Hair follicle dermal papilla cell (primary cell): ENCODE measurements around the gene PMM2. TPM values are rescaled to one million over a fixed set of nuclear protein-coding genes. Genes with fewer than 3 reads are reported as not detected.

Experiments
- total RNA-seq: library from RNA; depleted of rRNA; stranded (reverse); fragments of >200 nt; gene quantifications from 2 replicates; pipeline ENCODE4 v1.2.3, GENCODE V29; 2012

PMM2 gene
- 42.4 and 53.4 TPM in 2 replicates for total RNA-seq

DNA sequence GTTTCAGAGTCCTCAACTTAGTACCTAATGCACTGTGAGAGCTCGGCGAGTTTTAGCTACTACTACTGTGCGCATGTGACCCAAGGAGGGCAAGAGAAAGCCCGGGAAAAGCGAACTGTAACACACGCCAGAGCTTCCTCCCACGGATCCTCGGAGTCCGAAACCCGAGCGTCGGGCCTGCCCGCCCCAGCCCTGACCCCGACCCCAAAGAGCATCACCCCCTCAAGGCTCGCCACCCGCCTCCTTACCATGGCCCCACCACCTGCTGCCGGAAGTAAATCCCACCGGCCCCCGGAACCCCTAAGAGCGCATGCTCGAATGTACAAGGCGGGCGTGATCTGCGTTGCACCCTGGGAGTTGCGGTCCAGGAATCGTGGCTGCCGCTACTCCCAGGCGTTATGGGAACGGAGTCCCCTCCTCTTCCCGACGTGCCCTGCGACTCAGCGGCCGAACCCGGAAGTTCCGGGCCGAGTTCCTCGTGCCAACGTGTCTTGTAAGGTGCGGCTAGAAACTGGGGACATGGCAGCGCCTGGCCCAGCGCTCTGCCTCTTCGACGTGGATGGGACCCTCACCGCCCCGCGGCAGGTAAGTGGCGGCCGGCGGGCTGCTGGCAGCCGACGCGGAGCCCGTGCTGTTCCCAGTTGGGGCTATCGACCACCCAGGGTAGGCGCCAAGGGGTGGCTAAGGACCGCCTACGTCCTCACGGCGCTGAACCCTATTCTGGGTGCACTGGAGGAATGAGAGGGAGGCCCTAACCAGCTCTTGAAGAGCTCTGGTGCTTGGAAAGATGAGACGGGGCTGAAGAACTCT, at the start of gene PMM2, which contains the start of gene TMEM186:
Gene PMM2, plus strand, starts transcription at position 476 of the 810 bp plus-strand sequence. Its CDS starts 44 bp downstream, at position 520.
Gene TMEM186, minus strand, starts transcription at position 276 of the 810 bp plus-strand sequence. Its CDS starts 25 bp downstream, at position 251.

DNA sequence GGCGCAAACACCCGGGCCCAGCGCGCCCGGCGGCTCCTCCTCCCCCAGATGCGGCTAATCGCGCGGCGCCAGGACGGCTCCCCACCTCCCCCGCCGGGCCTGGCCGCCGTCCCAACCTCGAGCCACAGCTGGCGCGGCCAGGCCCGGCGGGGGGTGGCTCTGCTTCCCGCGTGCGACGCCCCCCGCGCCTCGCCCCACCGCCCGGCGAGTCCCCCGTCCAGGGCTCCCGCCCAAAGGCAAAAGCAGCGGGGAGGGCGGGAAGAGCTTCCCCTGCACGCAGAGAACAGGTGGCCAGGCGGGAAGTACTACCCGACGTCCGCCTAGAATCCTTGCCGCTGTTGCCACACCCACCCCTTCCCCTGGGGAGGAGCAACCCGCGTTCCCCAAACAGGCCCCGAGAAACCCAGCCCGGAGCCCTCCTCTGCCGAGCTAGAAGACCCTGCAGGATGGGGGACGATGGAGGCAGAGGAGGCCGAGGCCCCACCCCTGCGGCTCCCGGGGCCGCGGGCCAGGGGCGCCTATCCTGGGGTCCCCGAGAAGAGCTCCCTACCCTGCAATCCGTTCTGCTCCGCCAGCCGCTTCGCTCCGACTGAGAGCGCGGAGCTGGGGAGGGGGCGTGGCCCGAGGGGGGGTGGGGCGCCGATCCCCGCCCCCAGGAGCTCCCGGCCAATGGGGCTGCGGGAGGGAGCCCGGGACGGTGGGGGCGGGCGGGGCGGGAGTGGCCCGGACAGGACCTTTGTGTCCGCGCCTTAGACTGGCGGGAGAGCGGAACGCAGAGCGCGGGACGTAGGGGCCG, 71.0 kb downstream of the PMM2 start, which contains the start of gene CARHSP1:
Gene CARHSP1, minus strand, starts transcription at position 591 of the 796 bp plus-strand sequence. CDS start 9,678 bp downstream, outside the sequence.

DNA sequence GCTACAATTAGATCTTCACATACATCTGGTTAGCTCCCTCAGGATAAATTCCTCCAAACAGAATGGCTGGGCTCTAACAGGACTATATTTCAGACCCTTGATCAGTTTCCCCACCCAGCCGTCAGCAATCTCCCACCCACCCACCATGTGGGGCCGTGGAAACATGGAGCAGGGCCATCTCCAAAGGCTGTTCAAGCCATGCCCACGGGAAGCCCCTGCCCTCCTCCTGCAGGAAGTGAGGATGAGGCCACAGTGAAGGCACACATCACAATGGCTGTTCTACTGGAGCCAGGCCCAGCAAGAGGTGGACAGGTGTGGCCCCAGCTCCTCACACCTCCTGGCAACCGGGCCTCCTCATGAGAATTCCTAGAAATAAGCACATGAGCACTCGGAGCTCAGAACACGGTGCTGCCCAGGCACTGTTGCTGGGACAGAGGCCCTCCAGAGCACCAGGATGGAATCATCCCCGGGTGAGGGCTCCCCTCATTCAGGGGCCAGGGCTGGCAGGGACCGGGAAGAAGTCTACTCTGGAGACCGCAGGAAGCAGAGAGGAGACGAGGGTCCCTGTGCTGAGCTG, 84.5 kb downstream of the PMM2 start, which contains the start of gene LITAFD:
Gene LITAFD, plus strand, starts transcription at position 311 of the 577 bp plus-strand sequence. CDS start 2,005 bp downstream, outside the sequence.

Other genes with a start within 250 kb of the PMM2 start
- gene TMEM114, start 207.3 kb upstream of the PMM2 start, total RNA-seq = 0.24 TPM in 1 of 2 replicates, not detected in the other
- 28.1 and 33.1 TPM in 2 replicates for gene METTL22, start 176.1 kb upstream of the PMM2 start, total RNA-seq
- gene ABAT, start 123.2 kb upstream of the PMM2 start, total RNA-seq = 10.1 and 12.4 TPM in 2 replicates
- gene TMEM186, start 200 bp upstream of the PMM2 start, total RNA-seq = 2.3 and 3.3 TPM in 2 replicates
- gene CARHSP1, start 71.2 kb downstream of the PMM2 start, total RNA-seq = 53.2 and 89.0 TPM in 2 replicates
- gene LITAFD, start 84.5 kb downstream of the PMM2 start, total RNA-seq = not detected in 2 replicates
- gene USP7, start 166.1 kb downstream of the PMM2 start, total RNA-seq = 46.6 and 55.8 TPM in 2 replicates